Measurements from ENCODE around the gene SERPINE3. TPM values are rescaled to one million over a fixed set of nuclear protein-coding genes. Genes with fewer than 3 reads are reported as not detected.

The SERPINE3 gene
- total and polyA plus RNA-seq, 2 of the 4 experiments (the other 2 are of a cell fraction) = not detected

- CTCF ChIA-PET = no interaction called here
- Histone ChIP-seq H3K27ac (ENCODE audit: insufficient read depth, low read length) (no peak overlapping the region), H3K27me3 (ENCODE audit: control insufficient read depth, insufficient read depth, low read length) (peaks cover 1% of the 10 kb centered on the region; the same call in 1 of the 2 replicates), H4K8ac (ENCODE audit: low read depth in 2 of 2, low read length in 2 of 2) (no peak overlapping the region), H3K4ac (ENCODE audit: low read depth, low read length) (no peak overlapping the region), H3K9me3 (ENCODE audit: control insufficient read depth, insufficient read depth, low read length) (no peaks in the 10 kb centered on the region), H4K20me1 (ENCODE audit: insufficient read depth, low read length) (no peaks in the 10 kb centered on the region), H2AFZ (replicated peaks; ENCODE audit: low read length, poor library complexity) (no peak overlapping the region), H3K36me3 (ENCODE audit: control insufficient read depth, insufficient read depth, low read length) (no peaks in the 10 kb centered on the region), H3K14ac (replicated peaks; ENCODE audit: low read depth, low read length) (no peak overlapping the region), H3K79me1 (ENCODE audit: low read depth in 1 of 2, low read length in 2 of 2) (no peaks in the 10 kb centered on the region), H2BK5ac (ENCODE audit: low read depth, low read length, poor library complexity, severe bottlenecking) (no peak overlapping the region), H4K5ac (ENCODE audit: low read depth, low read length) (no peak overlapping the region), H4K91ac (ENCODE audit: insufficient read depth, low read depth, low read length) (no peak overlapping the region), H3K4me1 (ENCODE audit: control insufficient read depth, insufficient read depth, low read length) (no peaks in the 10 kb centered on the region), H3K4me2 (ENCODE audit: low read depth, low read length) (no peak overlapping the region), H2BK20ac (ENCODE audit: low read depth, low read length) (no peak overlapping the region), H3K56ac (ENCODE audit: extremely low read depth, insufficient read depth, low read length) (no peak overlapping the region), H2BK120ac (ENCODE audit: low read depth, low read length) (no peak overlapping the region), H3K18ac (ENCODE audit: low read depth, low read length) (no peak overlapping the region), H3K9ac (ENCODE audit: low read depth, low read length) (no peak overlapping the region), H3K23ac (ENCODE audit: low read depth, low read length) (no peak overlapping the region), H2AK5ac (ENCODE audit: low read depth, low read length) (no peak overlapping the region), H3K9me1 (ENCODE audit: insufficient read depth, low read length) (no peaks in the 10 kb centered on the region), H2AK9ac (replicated peaks; ENCODE audit: low read depth, low read length, poor library complexity) (no peak overlapping the region), H3K4me3 (ENCODE audit: insufficient read depth, low read depth, low read length) (no peak overlapping the region), H2BK15ac (ENCODE audit: low read depth, low read length) (no peak overlapping the region)
- POLR2A ChIA-PET (ENCODE audit: unreplicated experiment) = no interaction called here
- WGBS, 2 experiments (ENCODE audit: extremely low coverage in 2 of 2, insufficient read length in 1 of 2) = no CpG with 5 or more reads among the region's 6 CpGs
- DNase-seq = no peak
- TF ChIP-seq SMC3 (IDR thresholded peaks at IDR 0.05; ENCODE audit: low read depth, low read length) = no peak
- no peak for TF ChIP-seq NFE2L2 (IDR thresholded peaks at IDR 0.05; ENCODE audit: low read depth, low read length)
- no peak for TF ChIP-seq MAFK (IDR thresholded peaks at IDR 0.05; ENCODE audit: low read depth, low read length)
- no peak for TF ChIP-seq RCOR1 (IDR thresholded peaks at IDR 0.05; ENCODE audit: insufficient replicate concordance, low read length)
- TF ChIP-seq CHD1 (IDR thresholded peaks at IDR 0.05; ENCODE audit: low read depth, low read length) = no peak
- no peak for TF ChIP-seq BHLHE40 (IDR thresholded peaks at IDR 0.05; ENCODE audit: low read depth, low read length)
- no peak for TF ChIP-seq CEBPB (IDR thresholded peaks at IDR 0.05; ENCODE audit: low read depth, low read length)
- TF ChIP-seq ELK1 (IDR thresholded peaks at IDR 0.05; ENCODE audit: borderline replicate concordance, low read depth, low read length) = no peak
- no peak for TF ChIP-seq RAD21 (IDR thresholded peaks at IDR 0.05; ENCODE audit: low read length)
- TF ChIP-seq FOS (IDR thresholded peaks at IDR 0.05; ENCODE audit: low read depth, low read length) = no peak
- no peak for TF ChIP-seq MAZ (IDR thresholded peaks at IDR 0.05; ENCODE audit: borderline replicate concordance, low read depth, low read length)
- TF ChIP-seq CTCF (conservative IDR thresholded peaks at IDR 0.05; ENCODE audit: low read depth, low read length) = no peak
- no peak for TF ChIP-seq RFX5 (IDR thresholded peaks at IDR 0.05; ENCODE audit: low read depth, low read length)
- no peak for TF ChIP-seq MXI1 (IDR thresholded peaks at IDR 0.05; ENCODE audit: borderline replicate concordance, low read depth, low read length)
- no peak for TF ChIP-seq POLR2A (IDR thresholded peaks at IDR 0.05; ENCODE audit: low read depth, low read length)
- TF ChIP-seq USF2 (IDR thresholded peaks at IDR 0.05; ENCODE audit: low read depth, low read length) = no peak
- BruUV-seq (replicated peaks) = no TSS peak
- dilution Hi-C loops (cut with HindIII; ENCODE audit: low sequenced_read_pairs, unreplicated experiment) (no loop called here), intact Hi-C loops (cut with micrococcal nuclease) (no loop called here), in situ Hi-C loops (cut with MboI; ENCODE audit: low sequenced_read_pairs) (no loop called here)
- no peak for ATAC-seq (ENCODE audit: low read depth)
These were observed 8.1 kb upstream of the SERPINE3 start for GRCh38 chr13:51331354-51331861.
